Left ventricle myocardium inferior (tissue), 1 donor: ENCODE measurements around the gene LAMC1. TPM values are rescaled to one million over a fixed set of nuclear protein-coding genes. Genes with fewer than 3 reads are reported as not detected.

Experiments
- DNase-seq: peaks from one replicate; pipeline ENCODE4 v3.0.0-alpha.2; 2020
- H3K27ac ChIP-seq: fragments of 200-600 bp; replicated peaks from 2 replicates; pipeline ENCODE4 v1.8.0; 2021
- H3K27me3 ChIP-seq: fragments of 200-600 bp; 2 replicates; pipeline ENCODE4 v1.8.0; 2021; ENCODE audit warnings: low read depth
- H3K36me3 ChIP-seq: fragments of 200-600 bp; 2 replicates; pipeline ENCODE4 v1.8.0; 2021
- H3K4me1 ChIP-seq: fragments of 200-600 bp; 2 replicates; pipeline ENCODE4 v1.8.0; 2021
- H3K4me3 ChIP-seq: fragments of 200-600 bp; 2 replicates; pipeline ENCODE4 v1.8.0; 2021; ENCODE audit warnings: mild to moderate bottlenecking, moderate library complexity
- H3K9me3 ChIP-seq: fragments of 200-600 bp; replicated peaks from 2 replicates; pipeline ENCODE4 v1.8.0; 2021
- CTCF ChIP-seq: fragments of 200-600 bp; IDR thresholded peaks from 2 replicates; pipeline ENCODE4 v1.8.0; 2021; ENCODE audit warnings: antibody characterized with exemption, mild to moderate bottlenecking, borderline replicate concordance
- intact Hi-C: fragments of 100-400 bp; cut with micrococcal nuclease; formaldehyde crosslinking; loops from one replicate; pipeline ENCODE4 v1.11.0; 2022
- total RNA-seq: library from RNA; stranded (reverse); fragmentation: NEBNext Ultra II Directional; extraction: Animal tissue kit (Norgen Biotek cat#: 25700); gene quantifications from one replicate; pipeline ENCODE4 v1.2.1, GENCODE V29; 2021
- donor health status: DM: no; HTN: yes; CAD: no; lungs with severe emphysema.

LAMC1 gene
- total RNA-seq, 1 donor from 2014 or later = 84.1 TPM

GRCh38 chr1:183165456-183165855 lies 142.2 kb downstream of the LAMC1 start:
- Histone ChIP-seq H3K4me1 (no peaks in the 10 kb centered on the region), H3K36me3 (no peaks in the 10 kb centered on the region), H3K9me3 (no peaks in the 10 kb centered on the region), H3K4me3 (no peak overlapping the region), H3K27ac (no peak overlapping the region), H3K27me3 (no peaks in the 10 kb centered on the region)
- TF ChIP-seq CTCF = no peak
- DNase-seq = no peak
- intact Hi-C loops = no loop called here

GRCh38 chr1:183166454-183166853 lies 143.2 kb downstream of the LAMC1 start:
- no peak for DNase-seq
- TF ChIP-seq CTCF = no peak
- Histone ChIP-seq H3K36me3 (no peaks in the 10 kb centered on the region), H3K27me3 (no peaks in the 10 kb centered on the region), H3K9me3 (no peaks in the 10 kb centered on the region), H3K4me1 (no peaks in the 10 kb centered on the region), H3K4me3 (no peak overlapping the region), H3K27ac (no peak overlapping the region)
- intact Hi-C loops = no loop called here

- H3K9me3 ChIP-seq = no peaks in the 10 kb centered on the region
- H3K27ac ChIP-seq = no peak overlapping the region
- no peak overlapping the region for H3K4me3 ChIP-seq
- DNase-seq = no peak
- no peaks in the 10 kb centered on the region for H3K4me1 ChIP-seq
- H3K27me3 ChIP-seq = no peaks in the 10 kb centered on the region
- no peaks in the 10 kb centered on the region for H3K36me3 ChIP-seq
- intact Hi-C loops = no loop called here
- no peak for TF ChIP-seq CTCF
These were observed 144.5 kb downstream of the LAMC1 start for GRCh38 chr1:183167676-183168075.

GRCh38 chr1:183168308-183168707 lies 145.1 kb downstream of the LAMC1 start:
- Histone ChIP-seq H3K27me3 (no peaks in the 10 kb centered on the region), H3K9me3 (no peaks in the 10 kb centered on the region), H3K4me3 (no peak overlapping the region), H3K27ac (no peak overlapping the region), H3K36me3 (no peaks in the 10 kb centered on the region), H3K4me1 (no peaks in the 10 kb centered on the region)
- DNase-seq = no peak
- TF ChIP-seq CTCF = no peak
- intact Hi-C loops = no loop called here

GRCh38 chr1:183173828-183174227 lies 150.6 kb downstream of the LAMC1 start:
- Histone ChIP-seq H3K36me3 (no peaks in the 10 kb centered on the region), H3K4me3 (no peak overlapping the region), H3K4me1 (peaks cover 22% of the 10 kb centered on the region), H3K9me3 (no peaks in the 10 kb centered on the region), H3K27me3 (no peaks in the 10 kb centered on the region), H3K27ac (no peak overlapping the region)
- intact Hi-C loops = no loop called here
- no peak for DNase-seq
- TF ChIP-seq CTCF = no peak

- TF ChIP-seq CTCF = no peak
- no peaks in the 10 kb centered on the region for H3K9me3 ChIP-seq
- H3K4me1 ChIP-seq = peaks cover 40% of the 10 kb centered on the region
- DNase-seq = no peak
- H3K27ac ChIP-seq = no peak overlapping the region
- H3K4me3 ChIP-seq = no peak overlapping the region
- no peaks in the 10 kb centered on the region for H3K27me3 ChIP-seq
- intact Hi-C loops = no loop called here
- H3K36me3 ChIP-seq = no peaks in the 10 kb centered on the region
These were observed 152.4 kb downstream of the LAMC1 start for GRCh38 chr1:183175631-183176030.
